DOHH2 (cell line): Measurements from ENCODE around the gene SERINC4.
"Not testable (repeated sequence)": the region's sequence is repeated elsewhere in the genome, so short reads cannot be mapped to it uniquely, and the experiment has no call there.

Source experiments
- EZH2phosphoT487 ChIP-seq: fragments of 200-600 bp; sonication (generic); IDR thresholded peaks from 2 replicates; pipeline ENCODE4 v1.6.1; 2017; ENCODE audit warnings: borderline replicate concordance, mild to moderate bottlenecking, antibody characterized with exemption, low read length, moderate library complexity, mixed read lengths
- TF ChIP-seq, protein P1 (sequence below): fragments of 200-600 bp; sonication (generic); IDR thresholded peaks from one replicate; pipeline ENCODE4 v1.5.1; 2014; ENCODE audit warnings: antibody characterized with exemption, mild to moderate bottlenecking, low read depth, low read length; ENCODE audit not compliant: poor library complexity, severe bottlenecking

DNA sequence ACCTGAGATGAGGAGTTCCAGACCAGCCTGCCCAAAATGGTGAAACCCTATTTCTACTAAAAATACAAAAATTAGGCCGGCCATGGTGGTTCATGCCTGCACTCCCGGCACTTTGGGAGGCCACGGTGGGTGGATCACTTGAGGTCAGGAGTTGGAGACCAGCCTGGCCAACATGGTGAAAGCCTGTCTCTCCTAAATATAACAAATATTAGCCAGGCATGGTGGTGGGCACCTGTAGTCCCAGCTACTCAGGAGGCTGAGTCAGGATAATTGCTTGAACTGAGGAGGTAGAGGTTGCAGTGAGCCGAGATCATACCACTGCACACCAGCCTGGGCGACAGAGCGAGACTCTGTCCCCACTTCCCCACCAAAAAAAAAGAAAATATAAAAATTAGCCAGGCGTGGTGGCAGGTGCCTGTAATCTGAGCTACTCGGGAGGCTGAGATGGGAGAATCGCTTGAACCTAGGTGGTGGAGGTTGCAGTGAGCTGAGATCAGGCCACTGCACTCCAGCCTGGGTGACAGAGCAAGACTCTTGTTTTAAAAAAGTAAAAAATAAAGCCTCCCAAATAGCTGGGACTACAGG, 30.8 kb upstream of the SERINC4 start:
- TF ChIP-seq, protein P1, sequence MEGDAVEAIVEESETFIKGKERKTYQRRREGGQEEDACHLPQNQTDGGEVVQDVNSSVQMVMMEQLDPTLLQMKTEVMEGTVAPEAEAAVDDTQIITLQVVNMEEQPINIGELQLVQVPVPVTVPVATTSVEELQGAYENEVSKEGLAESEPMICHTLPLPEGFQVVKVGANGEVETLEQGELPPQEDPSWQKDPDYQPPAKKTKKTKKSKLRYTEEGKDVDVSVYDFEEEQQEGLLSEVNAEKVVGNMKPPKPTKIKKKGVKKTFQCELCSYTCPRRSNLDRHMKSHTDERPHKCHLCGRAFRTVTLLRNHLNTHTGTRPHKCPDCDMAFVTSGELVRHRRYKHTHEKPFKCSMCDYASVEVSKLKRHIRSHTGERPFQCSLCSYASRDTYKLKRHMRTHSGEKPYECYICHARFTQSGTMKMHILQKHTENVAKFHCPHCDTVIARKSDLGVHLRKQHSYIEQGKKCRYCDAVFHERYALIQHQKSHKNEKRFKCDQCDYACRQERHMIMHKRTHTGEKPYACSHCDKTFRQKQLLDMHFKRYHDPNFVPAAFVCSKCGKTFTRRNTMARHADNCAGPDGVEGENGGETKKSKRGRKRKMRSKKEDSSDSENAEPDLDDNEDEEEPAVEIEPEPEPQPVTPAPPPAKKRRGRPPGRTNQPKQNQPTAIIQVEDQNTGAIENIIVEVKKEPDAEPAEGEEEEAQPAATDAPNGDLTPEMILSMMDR: not testable (repeated sequence)
- TF ChIP-seq EZH2phosphoT487: not testable (repeated sequence)
